NCI-H2227 (cell line): ENCODE data around the gene DNAJC5.
"Not testable (repeated sequence)": the region's sequence is repeated elsewhere in the genome, so short reads cannot be mapped to it uniquely, and the experiment has no call there.

Experiments used
- DNase-seq: peaks from one replicate; lab custom pipeline; 2025; ENCODE audit not compliant: unreplicated experiment; lab: John Stamatoyannopoulos, UW

Gene DNAJC5

GRCh38 chr20:63894358-63895201 is at the start of gene DNAJC5:
DNAJC5 (plus strand) TSS chr20:63895126; CDS start chr20:63928346, 33,220 bp downstream.
- DNase-seq = peak; percentile 98

- DNase-seq = peak; percentile 71
These were observed 48.7 kb upstream of the DNAJC5 start for GRCh38 chr20:63846128-63846771.

GRCh38 chr20:63846888-63847236 is 48.1 kb upstream of the DNAJC5 start:
- DNase-seq = no peak

GRCh38 chr20:63847237-63848002 is 47.5 kb upstream of the DNAJC5 start:
- no peak for DNase-seq

- DNase-seq = no peak
These were observed 46.7 kb upstream of the DNAJC5 start for GRCh38 chr20:63848003-63848911.

- no peak for DNase-seq
These were observed 44.0 kb upstream of the DNAJC5 start for GRCh38 chr20:63850689-63851547.

- DNase-seq = not testable (repeated sequence)
These were observed 43.4 kb upstream of the DNAJC5 start for GRCh38 chr20:63851548-63851943.

- not testable (repeated sequence) for DNase-seq
These were observed 41.2 kb upstream of the DNAJC5 start for GRCh38 chr20:63853733-63854068.

GRCh38 chr20:63854069-63854765 is 40.7 kb upstream of the DNAJC5 start:
- no peak for DNase-seq

- DNase-seq = no peak
These were observed 40.1 kb upstream of the DNAJC5 start for GRCh38 chr20:63854766-63855362.

- DNase-seq = no peak
These were observed 39.4 kb upstream of the DNAJC5 start for GRCh38 chr20:63855363-63856097.

GRCh38 chr20:63856098-63856511 is 38.8 kb upstream of the DNAJC5 start:
- no peak for DNase-seq

GRCh38 chr20:63857764-63858392 is 37.0 kb upstream of the DNAJC5 start:
- DNase-seq = no peak

- peak; percentile 32 for DNase-seq
These were observed 36.3 kb upstream of the DNAJC5 start for GRCh38 chr20:63858393-63859165.

GRCh38 chr20:63859166-63859699 is 35.7 kb upstream of the DNAJC5 start:
- no peak for DNase-seq

GRCh38 chr20:63860325-63861051 is 34.4 kb upstream of the DNAJC5 start:
- no peak for DNase-seq
